ENCODE results near the gene SMIM38.

- TF ChIP-seq POLR2A (IDR thresholded peaks at IDR 0.05) = no peak
- TF ChIP-seq, protein P1, sequence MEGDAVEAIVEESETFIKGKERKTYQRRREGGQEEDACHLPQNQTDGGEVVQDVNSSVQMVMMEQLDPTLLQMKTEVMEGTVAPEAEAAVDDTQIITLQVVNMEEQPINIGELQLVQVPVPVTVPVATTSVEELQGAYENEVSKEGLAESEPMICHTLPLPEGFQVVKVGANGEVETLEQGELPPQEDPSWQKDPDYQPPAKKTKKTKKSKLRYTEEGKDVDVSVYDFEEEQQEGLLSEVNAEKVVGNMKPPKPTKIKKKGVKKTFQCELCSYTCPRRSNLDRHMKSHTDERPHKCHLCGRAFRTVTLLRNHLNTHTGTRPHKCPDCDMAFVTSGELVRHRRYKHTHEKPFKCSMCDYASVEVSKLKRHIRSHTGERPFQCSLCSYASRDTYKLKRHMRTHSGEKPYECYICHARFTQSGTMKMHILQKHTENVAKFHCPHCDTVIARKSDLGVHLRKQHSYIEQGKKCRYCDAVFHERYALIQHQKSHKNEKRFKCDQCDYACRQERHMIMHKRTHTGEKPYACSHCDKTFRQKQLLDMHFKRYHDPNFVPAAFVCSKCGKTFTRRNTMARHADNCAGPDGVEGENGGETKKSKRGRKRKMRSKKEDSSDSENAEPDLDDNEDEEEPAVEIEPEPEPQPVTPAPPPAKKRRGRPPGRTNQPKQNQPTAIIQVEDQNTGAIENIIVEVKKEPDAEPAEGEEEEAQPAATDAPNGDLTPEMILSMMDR (IDR thresholded peaks at IDR 0.05) = no peak
Observed at GRCh38 chr11:69144316-69145049, 11.3 kb upstream of the SMIM38 start.
